WTC11 (cell line): Measurements from ENCODE around the gene FBRSL1.

Experiments used
- ATF2 ChIP-seq: sonication (generic); formaldehyde crosslinking; IDR thresholded peaks from 2 replicates; pipeline ENCODE4 v1.8.1; 2022; ENCODE audit warnings: low read depth, missing genetic modification reagents, borderline replicate concordance
- CTCF ChIP-seq: fragments of 200-600 bp; IDR thresholded peaks from 2 replicates; pipeline ENCODE4 v1.8.0; 2022; ENCODE audit warnings: antibody characterized with exemption
- ESRRA ChIP-seq: sonication (generic); formaldehyde crosslinking; IDR thresholded peaks from 2 replicates; pipeline ENCODE4 v1.8.1; 2022; ENCODE audit warnings: mild to moderate bottlenecking, missing genetic modification reagents, borderline replicate concordance
- NFATC4 ChIP-seq: fragments of 250-450 bp; sonication (Bioruptor Pico); IDR thresholded peaks from 2 replicates; pipeline ENCODE4 v1.9.0; 2021; ENCODE audit warnings: mild to moderate bottlenecking
- SOX15 ChIP-seq: fragments of 250-450 bp; sonication (Bioruptor Pico); IDR thresholded peaks from 2 replicates; pipeline ENCODE4 v1.9.0; 2021; ENCODE audit warnings: mild to moderate bottlenecking

GRCh38 chr12:132525833-132526455 is 36.0 kb downstream of the FBRSL1 start:
- TF ChIP-seq CTCF (no peak), ATF2 (no peak), NFATC4 (no peak), SOX15 (CRISPR knock-in tag) (no peak), ESRRA (CRISPR knock-in tag) (no peak)
